ENCODE results near the gene RASGRF2.

Gene RASGRF2

GRCh38 chr5:81187885-81188284 is 227.7 kb downstream of the RASGRF2 start:
- TF ChIP-seq CTCF (IDR thresholded peaks at IDR 0.05; ENCODE audit: control insufficient read depth, insufficient read depth, low read depth, low read length, missing control alignments): no peak
- no peak for DNase-seq (ENCODE audit: low read depth)
- H3K4me3 ChIP-seq (ENCODE audit: control insufficient read depth, low read depth, low read length): no peak overlapping the region

GRCh38 chr5:81188962-81189361 is 228.8 kb downstream of the RASGRF2 start:
- no peak overlapping the region for H3K4me3 ChIP-seq (ENCODE audit: control insufficient read depth, low read depth, low read length)
- no peak for DNase-seq (ENCODE audit: low read depth)
- TF ChIP-seq CTCF (IDR thresholded peaks at IDR 0.05; ENCODE audit: control insufficient read depth, insufficient read depth, low read depth, low read length, missing control alignments): no peak

- no peak overlapping the region for H3K4me3 ChIP-seq (ENCODE audit: control insufficient read depth, low read depth, low read length)
- no peak for TF ChIP-seq CTCF (IDR thresholded peaks at IDR 0.05; ENCODE audit: control insufficient read depth, insufficient read depth, low read depth, low read length, missing control alignments)
These were observed 229.8 kb downstream of the RASGRF2 start for GRCh38 chr5:81189875-81190498.

GRCh38 chr5:81191726-81192372 is 231.7 kb downstream of the RASGRF2 start:
- DNase-seq (ENCODE audit: low read depth): no peak
- no peak for TF ChIP-seq CTCF (IDR thresholded peaks at IDR 0.05; ENCODE audit: control insufficient read depth, insufficient read depth, low read depth, low read length, missing control alignments)
- no peak overlapping the region for H3K4me3 ChIP-seq (ENCODE audit: control insufficient read depth, low read depth, low read length)

More at GRCh38 chr5:81189875-81190498, 229.8 kb downstream of the RASGRF2 start:
- DNase-seq (ENCODE audit: low read depth): no peak

GRCh38 chr5:81192373-81192750 is 232.2 kb downstream of the RASGRF2 start:
- no peak for TF ChIP-seq CTCF (IDR thresholded peaks at IDR 0.05; ENCODE audit: control insufficient read depth, insufficient read depth, low read depth, low read length, missing control alignments)
- DNase-seq (ENCODE audit: low read depth): no peak

GRCh38 chr5:81194633-81195334 is 234.6 kb downstream of the RASGRF2 start:
- H3K4me3 ChIP-seq (ENCODE audit: control insufficient read depth, low read depth, low read length): no peak overlapping the region
- peak; percentile 98 for TF ChIP-seq CTCF (IDR thresholded peaks at IDR 0.05; ENCODE audit: control insufficient read depth, insufficient read depth, low read depth, low read length, missing control alignments)
- peak; percentile 29 for DNase-seq (ENCODE audit: low read depth)

More at GRCh38 chr5:81192373-81192750, 232.2 kb downstream of the RASGRF2 start:
- H3K4me3 ChIP-seq (ENCODE audit: control insufficient read depth, low read depth, low read length): no peak overlapping the region
